ENCODE results near the gene SLCO2A1. TPM values are rescaled to one million over a fixed set of nuclear protein-coding genes. Genes with fewer than 3 reads are reported as not detected.

The SLCO2A1 gene
- total RNA-seq, 1 donor from 2014 or later, result 4.3 TPM

DNA sequence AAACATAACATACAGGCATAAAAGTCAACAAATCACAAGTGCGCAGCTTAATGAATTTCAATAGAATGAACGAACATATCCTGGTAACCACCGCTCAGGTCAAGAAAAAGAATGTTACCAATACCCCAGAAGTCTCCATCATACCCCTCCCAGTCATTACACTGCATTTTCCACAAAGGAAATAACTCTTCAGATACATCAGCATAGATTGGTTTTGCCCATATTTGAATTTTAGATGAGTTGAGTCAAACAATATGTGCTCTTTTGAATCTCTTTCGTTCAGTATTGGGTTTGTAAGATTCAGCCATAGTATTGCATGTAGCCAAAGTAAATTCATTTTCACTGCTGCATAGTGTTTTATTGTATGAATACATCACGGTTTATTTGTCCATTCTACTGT lies 127.9 kb downstream of the SLCO2A1 start:
- DNase-seq (ENCODE audit: low spot score), result no peak

DNA sequence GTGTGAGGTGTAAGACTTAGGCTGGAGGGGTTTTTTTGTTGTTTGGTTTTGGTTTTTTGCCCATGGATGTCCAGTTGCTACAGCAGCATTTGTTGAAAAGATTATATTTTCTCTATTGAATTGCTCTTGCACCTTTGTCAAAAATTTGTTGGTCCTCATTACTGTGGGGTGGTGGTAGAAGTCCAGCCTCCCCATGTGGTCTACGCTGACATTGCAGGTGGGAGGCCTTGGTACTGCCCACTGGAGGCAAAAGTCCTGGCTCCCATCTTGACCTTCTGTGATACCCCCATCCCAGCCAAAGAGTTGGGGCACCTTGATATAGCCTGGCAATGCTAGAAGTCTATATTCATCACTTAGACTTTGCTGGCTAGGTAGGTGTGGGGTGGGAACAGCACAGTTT lies 128.6 kb downstream of the SLCO2A1 start:
- DNase-seq (ENCODE audit: low spot score), result no peak

DNA sequence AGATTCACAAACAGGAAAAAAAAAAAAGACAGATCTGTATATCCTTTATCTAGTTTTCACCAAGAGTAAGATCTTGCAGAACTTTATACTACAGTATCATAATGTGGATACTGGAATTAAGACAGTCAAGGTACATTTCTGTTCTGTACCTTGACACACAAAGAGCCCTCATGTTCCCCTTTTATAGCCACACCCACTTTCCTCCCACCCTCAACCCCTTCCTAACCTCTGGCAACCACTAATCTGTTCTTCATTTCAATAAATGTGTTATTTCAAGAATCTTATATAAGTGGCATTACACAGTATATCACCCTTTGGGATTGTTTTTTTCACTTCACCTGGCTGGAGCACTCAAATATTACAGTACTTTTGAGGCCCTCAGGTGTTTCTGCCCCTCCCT lies 130.4 kb downstream of the SLCO2A1 start:
- DNase-seq (ENCODE audit: low spot score), result no peak

DNA sequence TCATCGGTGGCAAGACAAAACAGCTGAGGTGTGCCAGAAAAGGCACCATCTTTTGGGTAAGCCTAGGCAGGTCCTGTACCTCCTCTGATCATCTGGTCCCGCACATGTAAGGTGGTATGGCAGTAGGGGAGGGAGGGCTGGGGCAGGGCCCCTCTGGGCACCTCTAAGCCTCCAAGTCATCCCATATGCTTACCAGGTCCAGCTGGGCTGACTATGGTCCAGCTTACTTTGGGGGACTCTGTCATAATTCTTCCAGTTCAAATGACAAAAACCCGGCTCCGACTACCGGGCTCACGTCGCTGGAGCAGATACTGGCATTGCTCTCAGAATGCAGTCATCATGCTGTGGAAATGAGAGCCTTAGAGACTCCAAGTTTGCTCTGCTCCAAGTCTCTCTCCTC lies 132.2 kb downstream of the SLCO2A1 start:
- DNase-seq (ENCODE audit: low spot score), result no peak

DNA sequence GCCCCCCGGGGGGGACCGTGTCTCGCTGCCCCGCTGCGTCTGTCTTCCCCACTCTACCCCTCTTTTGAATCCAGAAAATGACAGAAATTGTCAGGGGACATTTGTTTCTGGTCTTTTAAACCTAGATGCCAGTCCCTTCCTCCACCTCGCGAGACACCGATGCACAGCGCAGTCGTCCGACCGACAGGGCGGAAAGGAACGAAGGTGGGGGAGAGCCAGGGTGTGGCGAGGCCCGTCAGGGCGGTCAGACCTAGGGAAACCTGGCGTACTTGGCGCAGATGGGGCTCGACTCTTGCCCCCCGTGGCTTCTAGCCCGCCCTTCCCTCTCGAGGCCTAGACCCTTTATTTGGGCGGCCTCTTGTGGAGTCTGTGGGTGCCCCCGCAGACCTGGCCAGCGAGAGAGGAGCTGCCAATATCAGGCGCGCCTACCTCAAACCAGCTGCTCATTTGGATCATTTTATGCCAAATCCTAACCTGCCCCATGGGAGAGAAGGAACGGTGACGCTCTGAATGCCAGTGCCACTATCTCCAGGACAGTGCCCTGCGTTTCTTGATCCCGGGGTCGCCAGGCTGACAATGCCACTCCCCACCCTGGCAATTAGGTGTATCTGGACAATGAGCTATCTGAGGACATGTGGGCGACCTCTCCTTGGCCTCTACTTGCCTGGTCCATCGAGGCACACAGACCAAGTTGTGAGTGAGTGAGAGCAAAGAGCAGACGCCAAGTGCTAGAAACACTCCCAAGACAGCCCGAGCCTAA lies 133.5 kb downstream of the SLCO2A1 start:
- no peak for DNase-seq (ENCODE audit: low spot score)

DNA sequence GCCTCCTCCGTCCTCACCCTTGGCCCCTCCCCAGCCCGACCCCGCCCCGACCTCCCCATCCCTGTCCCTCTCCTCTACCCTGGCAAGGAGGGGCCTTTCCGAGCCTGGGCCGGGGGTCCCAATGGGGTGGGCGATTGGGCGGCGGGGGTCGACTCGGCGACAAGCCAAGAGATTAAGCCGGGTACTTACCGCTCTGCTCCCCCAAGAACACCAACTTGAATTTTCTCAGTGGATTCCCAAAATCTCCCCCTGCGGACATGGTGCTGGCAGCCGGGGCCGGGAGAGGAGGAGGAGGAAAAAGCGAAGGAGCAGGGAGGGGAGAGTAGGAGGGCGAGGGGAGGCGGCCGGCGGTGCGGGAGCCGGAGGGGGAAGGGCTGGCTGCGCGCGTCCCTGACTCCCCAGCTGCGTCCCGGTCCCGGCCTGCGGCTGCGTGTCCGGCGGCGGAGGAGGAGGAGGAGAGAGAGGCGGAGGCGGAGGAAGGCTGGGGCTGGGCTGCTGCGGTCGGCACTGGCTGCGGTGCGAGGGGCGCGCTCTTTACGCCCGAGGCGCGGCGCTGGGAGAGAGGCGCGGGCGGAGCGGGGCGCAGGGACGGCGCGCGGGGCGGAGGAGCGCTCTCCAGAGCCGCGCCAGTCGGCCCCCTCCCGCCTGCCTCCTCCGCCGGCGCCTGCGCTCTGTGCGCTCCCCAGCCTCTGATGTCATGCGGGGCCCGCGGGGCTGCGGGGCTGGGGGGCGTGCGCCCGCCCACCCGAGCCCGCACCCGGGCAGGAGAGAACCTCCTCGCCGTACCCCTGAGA lies 134.3 kb downstream of the SLCO2A1 start, which contains the start of gene RAB6B:
TSS of gene RAB6B (minus strand) at position 675 of the 794 bp plus-strand sequence. CDS start at position 259, 416 bp downstream.
- DNase-seq (ENCODE audit: low spot score), result peak; percentile 68

DNA sequence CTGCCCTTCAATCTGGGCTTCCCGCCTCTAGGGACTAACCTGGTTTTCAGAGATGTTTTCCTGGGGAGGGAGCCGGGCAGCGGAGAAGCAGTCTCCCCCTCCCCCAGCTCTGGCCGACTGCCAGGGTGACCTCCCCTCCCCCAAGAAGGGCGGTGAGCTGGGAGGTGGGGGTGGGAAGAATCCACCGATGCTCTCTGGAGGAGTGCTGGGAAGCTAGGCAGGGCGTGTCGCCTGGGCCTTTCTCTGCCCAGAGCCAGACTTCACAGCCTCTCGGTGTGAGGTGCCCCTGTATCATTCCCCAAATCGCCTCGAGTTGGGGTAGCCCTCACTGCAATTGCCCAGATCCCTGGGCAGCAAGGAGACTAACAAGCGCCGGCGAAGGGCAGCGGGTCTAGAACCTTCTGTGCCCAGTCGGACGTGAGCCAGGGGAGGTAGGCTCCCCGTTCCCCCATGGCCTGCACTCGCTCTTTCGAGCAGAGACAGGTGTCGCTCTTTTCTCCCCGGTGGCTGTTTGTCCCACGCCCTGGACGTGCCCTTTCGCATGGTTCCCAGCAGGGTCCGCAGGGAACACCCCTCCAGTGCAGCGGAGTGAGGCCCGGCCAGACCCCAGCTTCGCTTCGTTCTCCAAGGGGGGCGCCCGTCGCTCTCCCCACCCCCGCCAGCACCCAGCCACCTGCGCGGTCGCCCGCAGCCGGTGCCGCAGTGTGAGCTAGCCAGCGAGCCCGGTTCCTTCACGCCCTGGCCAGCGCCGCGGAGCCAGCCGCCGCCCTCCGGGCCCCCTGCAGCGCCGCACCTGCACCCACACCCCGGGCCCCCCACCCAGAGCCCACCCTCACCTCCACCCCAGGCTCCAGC lies 135.1 kb downstream of the SLCO2A1 start:
- DNase-seq (ENCODE audit: low spot score), result no peak

DNA sequence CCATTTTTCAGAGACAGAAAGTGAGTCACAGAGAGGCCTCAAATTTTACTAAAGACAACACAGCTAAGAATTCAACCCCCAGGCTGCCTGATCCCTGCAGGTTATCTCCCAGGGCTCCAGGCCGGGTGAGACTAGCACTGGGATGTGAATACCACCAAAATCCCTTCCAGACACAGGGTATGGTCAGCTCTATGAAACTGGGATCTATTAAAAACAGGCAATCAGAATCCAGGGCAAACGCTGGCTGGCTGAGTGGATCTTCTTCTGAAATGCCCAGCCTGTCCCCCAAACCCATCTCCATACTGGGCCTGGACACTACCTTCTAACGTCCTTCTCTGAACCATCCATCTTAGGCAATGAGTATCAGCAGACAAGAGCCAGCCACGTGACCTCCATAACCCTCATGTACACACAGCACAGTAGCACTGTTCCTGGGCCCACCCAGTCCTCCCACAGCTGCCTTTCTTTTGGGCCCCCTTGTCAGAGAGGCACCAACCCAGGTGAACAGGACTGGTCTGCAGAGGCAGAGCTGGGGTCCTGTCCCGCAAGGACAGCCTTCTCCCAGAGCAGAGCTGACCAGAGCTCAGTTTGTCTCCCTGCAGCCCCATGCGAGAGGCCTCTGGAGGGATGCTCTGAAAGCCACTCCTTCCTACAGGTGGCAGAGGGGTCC lies 135.9 kb downstream of the SLCO2A1 start:
- no peak for DNase-seq (ENCODE audit: low spot score)

DNA sequence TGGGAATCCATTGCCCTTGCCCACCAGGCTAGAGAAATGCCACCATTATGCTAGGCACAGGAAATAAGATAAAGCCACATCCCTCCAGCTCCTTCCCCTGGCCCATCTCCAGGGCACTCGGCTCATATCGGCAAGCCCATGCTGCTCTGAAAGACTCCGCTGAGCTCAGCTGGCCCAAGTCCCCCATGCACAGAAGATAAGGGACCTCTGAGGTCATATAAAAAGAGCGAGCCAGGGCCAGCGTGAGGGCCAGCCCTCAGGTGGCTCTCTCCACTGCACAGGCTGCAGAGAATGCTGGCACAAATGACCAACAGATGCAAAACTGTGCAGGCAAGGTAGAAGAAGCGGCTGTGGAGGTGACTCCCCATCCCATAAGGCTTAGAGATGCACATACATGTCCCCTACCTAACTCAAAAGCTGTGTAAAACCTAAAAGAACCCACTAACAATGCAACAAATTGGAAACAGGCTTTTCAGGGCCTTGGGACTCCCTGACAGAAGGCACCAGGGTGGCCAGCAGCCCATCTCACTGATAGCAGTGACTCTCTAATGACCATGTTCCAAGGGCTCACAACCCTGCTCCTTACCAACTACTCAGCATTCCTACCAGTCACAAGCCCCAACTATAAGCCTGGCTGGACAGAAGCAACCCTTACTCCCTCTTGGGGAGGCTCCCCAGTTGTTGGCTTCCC lies 137.0 kb downstream of the SLCO2A1 start:
- DNase-seq (ENCODE audit: low spot score), result no peak

DNA sequence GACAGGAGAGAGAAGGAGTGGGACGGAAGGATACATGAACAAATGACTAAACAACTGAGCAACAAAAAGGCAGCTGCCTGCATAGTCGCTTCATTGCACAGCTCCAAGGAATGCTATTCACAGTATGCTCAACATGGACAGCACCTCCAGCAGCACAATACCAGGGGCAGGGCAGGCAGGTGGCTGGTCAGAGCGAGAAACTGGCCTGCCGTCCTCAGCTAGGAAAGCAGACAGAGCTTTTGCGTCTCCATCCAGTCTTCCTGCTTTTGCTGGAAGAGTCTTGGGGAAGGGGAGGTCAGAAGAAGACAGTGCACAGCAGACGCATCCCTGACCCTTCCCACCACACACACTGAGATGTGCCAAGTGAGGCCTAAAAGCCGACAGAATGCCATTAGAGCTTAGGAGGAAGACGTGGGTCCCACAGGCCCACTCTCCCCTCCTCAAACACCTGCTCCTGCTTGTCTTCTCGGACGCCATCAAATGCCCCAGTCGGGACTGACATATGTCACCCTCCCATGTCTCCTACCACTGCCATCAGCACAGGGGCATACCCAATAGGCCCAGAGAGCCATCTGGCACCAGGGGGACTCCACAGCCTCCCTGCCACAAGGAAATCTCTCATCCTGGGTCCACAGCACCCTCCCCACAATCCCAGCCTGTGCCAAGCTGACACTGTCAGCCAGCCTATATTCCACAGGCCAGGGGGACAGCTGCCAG lies 137.9 kb downstream of the SLCO2A1 start:
- no peak for DNase-seq (ENCODE audit: low spot score)

DNA sequence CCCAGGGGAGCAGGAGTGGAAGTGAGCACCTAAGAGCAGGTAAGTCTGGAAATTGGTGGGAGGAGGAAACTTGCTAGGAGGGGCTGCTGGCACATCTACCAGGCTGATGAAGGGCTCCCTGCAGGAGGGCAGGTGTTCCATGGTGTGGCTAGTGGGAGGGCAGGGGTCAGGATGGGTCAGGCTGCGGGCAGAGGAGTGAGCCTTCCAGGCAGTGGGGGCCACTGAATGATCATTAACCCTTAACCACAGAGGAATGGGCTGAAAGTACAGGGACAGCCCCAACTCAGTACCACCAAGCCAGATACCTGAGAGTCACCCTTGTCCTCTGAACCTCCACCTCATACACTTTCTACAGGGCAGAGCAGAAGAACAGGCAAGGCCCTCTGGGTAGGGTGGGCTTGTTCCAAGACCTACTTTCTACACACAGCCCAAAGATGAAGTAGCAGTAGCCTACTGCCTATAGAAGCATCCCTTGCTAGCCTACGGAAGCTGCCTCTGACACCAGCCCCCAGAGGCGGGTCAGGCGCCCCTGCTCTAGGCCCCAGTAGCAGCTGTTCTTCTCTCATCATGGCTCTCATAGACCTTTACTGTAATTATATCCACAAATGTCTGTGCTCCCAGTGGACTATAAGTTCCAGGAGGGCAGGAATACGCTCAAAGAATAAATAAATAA lies 138.6 kb downstream of the SLCO2A1 start:
- DNase-seq (ENCODE audit: low spot score), result no peak

DNA sequence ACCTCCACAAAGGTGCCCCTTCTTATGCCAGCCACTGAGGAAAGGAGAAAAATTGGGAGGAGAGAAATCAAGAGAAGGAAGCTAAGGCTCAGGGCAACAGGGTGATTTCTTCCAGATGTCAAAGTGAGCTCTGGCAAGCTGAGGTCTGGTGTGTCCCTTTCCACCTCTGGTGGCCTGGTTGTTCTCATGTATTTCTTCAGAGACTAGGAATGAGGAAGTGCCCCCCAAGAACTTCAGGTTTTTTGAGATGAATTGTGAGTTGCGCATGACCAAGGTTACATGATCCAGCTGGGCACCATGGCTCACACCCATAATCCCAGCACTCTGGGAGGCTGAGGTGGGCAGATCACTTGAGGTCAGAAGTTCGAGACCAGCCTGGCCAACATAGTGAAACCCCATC lies 139.7 kb downstream of the SLCO2A1 start:
- no peak for DNase-seq (ENCODE audit: low spot score)

DNA sequence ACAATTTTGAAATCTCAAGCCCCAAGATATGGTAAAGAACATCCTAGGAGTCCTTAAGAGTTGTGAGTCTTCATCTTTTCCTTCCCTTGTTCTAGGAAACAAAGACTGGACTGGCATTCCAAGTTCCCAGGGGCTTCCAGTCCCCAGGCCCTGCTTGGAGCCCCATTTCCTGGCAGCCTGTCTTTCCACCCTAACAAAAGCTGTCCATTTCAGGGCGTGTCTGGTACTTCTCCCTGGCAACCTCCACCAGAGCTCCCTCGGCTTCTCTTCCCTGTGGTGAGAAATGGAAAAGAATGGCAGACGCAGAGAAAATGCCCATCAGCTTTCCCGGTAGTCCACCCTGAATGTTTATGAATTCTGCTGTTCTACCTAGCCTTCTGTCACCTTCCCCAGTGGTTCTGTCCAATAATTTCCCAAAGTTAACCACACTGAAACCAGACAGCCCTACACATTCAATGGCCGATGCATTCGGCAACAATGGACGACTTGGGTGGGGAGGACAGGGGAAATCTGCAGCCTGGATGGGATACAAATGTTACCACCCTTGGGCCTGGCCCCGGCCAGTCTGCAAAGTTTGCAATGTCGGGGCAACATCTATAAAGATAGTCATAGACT lies 140.9 kb downstream of the SLCO2A1 start:
- DNase-seq (ENCODE audit: low spot score), result no peak

DNA sequence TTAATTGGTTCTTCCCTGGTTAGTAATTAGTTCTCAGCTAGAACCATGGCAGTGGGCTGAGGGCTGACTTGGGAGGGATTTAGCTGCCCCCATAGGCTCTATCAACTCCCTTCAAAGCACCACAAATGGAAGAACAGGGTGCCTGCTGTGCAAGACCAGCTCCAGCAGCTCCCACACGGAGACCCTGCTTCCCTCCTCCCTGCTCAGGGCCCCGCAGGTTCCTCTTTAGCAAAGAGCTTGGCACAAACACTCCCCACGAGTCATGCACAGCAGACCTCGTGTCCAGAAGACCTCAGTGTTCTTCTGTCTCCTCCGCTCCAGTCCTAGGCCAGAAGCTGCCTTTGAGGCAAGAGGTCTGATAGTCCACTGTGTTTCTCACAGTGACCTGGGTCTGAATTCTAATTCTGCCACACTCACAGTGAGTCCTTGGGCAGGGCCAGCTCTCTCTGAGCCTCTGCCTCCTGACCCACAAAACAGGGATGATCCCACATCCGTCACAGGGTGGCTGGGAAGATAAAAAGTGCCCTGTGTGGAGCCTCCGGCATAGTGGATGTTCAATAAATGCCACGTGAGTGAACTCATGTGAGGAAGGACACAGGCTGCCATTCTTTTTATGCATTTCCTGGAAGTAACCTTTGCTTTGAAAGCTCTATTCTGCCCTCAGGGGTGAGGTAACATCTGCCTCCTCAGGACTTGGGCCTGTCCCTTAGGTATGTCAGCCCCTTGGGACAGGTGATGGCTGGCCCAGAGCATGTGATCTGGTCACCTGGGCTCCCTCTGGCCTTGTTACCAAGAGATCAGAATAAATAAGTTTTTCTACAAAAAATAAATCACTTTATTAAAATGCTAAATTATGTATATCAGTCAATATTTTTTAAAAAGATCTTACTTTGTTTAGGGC lies 141.7 kb downstream of the SLCO2A1 start:
- no peak for DNase-seq (ENCODE audit: low spot score)

DNA sequence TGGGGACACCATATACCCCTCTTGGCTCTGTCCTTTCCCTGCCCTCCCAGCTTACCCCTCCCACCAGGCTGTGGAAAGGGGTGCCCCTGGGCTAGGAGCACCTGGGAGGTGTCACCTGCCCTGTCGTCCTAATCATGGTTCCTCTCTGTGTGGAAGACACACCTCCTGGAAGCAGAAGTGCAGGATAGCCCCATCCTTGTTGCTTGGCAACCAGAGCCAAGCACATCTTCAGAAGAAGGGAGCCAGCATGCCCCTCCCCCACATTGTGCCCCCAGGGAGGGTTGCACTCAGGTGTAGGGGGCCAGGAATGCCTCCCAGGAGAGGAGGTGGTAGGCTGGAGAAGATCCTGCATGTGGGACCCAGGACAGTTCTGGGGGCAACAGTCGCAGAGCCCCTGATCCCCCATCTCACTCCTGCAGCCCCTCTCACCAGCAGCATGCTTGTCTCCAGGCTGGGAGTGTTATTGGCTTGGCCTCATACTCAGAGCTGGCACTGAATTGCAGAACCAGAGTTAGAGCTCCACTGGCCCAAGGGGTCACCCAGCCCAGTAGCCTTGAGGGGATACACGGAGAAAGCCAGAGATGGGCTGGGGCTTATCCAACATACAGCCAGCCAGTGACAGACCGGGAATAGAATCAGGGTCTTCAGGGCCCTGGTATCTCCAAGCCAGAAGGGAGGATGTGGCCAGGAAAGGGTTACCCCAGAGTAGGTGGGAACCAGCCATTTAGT lies 142.5 kb downstream of the SLCO2A1 start:
- DNase-seq (ENCODE audit: low spot score), result no peak

DNA sequence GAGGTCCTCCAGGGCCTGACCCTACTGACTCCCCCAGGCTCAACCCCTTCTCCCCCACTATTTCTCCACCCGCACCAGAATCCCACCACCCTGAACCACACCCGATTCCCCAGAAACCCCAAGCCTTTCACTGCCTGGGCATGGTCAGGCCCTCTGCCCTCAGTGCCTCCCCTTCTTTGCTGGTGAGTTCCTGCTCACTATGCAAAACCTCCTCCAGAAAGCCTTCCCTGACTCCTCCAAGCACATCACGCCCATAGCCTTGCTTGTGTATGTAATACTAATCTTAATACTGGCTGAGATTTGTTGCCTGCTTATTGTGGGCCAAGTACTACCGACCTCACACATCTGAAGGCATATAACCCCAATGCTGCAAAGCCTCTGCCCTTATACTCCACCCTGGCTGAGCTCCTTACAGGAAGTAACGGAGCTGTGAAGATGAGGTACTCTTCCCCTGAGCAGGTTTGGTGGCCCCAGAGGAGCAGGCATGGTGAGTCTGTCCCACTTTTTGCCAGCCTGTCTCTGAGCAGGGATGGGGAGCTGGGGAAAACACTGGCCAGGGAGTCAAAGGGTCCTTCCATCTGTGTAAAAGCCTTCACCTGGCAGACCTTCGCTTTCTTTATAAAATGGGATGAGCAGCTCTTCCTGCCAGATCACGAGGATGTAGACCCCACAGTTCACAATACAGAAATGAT lies 143.5 kb downstream of the SLCO2A1 start:
- no peak for DNase-seq (ENCODE audit: low spot score)
